GM21367 (cell line): ENCODE data around the gene AREL1.

Experiments used
- ATAC-seq: cut with Tn5 transposase; IDR thresholded peaks from one replicate; pipeline ENCODE4 v1.9.1; 2021; ENCODE audit not compliant: unreplicated experiment

Gene AREL1

DNA sequence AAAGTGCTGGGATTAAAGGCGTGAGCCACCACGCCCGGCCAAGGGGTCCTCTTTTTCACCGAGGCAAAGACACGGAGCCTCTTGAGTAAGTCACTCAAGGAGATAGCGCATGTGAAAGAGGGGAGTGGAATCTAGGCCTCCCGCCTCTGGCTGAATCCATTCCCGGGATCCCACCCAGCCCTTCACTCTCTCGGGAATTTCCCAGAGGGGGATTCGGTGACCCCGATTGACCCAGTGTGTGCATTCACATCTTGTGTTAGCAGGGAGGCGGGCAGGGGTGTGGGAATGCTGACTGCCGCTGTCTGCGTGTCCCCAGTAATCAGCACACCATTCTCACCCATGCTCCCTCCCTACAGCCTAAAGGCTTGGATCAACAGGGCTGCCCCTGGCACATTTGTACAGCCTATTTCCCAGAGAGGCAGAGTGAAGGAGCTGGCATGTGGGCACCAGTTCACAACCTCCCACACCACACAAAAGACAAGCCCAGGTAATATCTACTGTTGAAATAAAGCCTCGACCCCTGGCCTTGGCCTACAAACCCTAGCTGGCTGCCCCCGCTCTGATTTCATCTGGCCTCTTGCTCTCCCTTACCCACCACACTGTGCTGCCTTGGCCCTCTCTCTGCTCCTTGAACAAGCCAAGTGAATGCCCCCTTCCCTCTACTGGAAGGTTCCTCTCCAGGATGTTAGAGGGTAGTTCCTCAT is 99.5 kb downstream of the AREL1 start:
- ATAC-seq: no peak

DNA sequence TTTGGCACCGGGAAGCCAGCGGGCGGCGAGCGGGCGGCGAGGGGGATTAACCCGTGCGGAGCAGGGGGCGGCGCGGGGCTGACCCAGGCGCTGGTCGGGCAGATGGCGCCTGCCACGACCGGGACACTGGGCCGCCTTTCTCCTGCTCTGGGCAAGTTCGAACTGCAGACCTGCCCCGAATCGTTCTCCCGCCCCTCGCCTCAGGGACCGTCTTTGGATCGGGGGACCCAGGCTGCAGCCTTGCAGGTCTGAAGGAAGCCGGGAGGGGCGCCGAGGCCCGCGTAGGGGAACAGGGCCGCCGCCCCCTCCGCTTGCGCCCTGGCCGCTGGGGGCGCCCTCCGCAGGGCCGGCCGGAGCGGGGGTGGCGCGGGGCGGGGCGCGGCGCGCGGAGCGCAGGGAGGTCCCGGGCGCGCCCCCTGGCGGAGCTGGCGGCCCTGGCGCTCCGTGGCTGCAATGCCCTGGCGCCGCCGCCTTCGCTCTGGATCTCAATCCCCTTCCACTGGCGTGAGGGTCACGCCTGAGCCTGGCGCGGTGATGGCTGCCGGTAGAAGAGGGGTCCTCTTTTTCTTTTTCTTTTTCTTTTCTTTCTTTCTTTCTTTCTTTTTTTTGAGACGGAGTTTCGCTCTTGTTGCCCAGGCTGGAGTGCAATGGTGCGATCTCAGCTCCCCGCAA is 100.4 kb downstream of the AREL1 start:
- ATAC-seq: peak; percentile 47

DNA sequence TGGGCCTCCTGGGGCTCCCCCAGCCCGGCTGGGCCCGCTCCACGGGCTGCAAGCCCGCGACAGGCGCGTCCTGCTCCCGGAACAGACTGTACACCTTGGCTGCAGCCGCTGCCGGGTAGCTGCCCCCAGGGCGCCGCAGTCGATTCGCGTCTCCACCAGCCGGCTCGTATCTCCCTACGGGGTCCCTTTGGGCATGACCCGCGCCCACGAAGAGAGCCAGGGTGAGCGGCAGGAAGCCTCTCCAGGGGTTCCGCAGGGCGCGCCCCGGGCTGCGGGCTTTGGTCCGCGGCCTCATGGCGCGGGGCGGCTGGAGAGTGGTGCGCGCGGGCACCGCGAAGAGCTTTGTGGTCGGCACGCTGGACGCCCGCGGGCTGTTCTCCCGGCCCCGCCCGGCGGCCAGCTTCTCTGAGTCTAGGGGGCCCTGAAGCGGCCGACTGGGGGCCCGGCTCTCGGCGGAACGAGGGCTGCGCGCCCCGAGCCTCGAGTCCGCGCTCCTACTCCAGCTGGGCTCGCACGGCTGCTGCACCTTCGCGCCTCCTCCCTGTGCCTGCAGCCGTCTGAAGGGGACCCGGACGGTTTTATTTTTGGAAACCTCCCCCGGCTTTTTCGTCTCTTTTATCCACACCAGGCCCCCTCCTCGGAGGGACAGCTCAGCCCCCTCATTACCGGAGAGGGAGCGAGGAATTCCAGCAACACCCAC is 101.1 kb downstream of the AREL1 start, which contains the start of gene LTBP2:
LTBP2 (minus strand) TSS at position 588 of the 700 bp plus-strand sequence; CDS start at position 295, 293 bp downstream.
- ATAC-seq: peak; percentile 5
